ENCODE measurements around the gene PIEZO1.

The PIEZO1 gene

DNA sequence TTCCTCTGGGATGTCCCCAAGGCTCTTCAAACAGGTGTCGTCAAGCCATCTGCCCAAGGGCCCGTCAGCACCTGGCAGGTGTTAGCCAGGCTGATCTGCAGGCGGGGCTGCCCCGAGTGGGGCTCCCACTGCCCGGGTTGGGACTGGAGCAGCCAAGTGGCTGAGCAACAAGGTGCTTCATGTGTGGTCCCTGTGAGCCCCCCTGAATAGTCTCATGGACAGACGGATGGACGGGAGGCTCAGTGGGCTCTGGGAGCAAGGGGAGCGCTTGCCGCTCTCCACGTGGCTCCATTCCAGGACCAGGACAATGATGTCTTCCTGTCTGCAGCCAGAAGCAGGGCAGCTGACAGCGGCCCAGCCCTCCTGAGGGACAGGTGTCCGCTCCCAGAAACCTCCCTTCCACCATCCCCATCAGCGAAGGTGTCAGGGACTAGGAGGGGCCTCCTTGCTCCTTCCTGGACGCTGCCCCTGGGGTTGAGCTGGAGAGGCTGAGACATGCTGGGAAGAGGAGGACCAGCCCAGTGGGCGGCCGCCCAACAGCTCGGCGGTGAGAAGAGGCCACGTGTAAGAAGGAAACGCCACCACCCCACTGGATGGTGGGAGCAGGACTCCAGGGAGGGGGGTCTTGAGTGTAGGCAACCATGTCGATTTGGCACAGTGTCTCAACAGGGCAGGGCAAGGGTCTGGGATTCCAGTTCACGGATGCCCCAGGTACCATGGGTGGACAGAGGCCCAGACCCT, 108.3 kb downstream of the PIEZO1 start:
- Histone ChIP-seq H2AFZ (ENCODE audit: insufficient read depth, low read length, poor library complexity) (no peak overlapping the region), H4K12ac (ENCODE audit: low read depth, low read length) (no peak overlapping the region), H2AK5ac (ENCODE audit: low read length) (no peak overlapping the region), H2BK12ac (ENCODE audit: low read length) (no peak overlapping the region), H2BK5ac (ENCODE audit: low read depth, low read length, poor library complexity) (no peak overlapping the region), H2BK120ac (ENCODE audit: insufficient read depth, low read length, poor library complexity) (no peak overlapping the region), H3K4me3 (ENCODE audit: low read depth, low read length) (no peak overlapping the region), H3K79me1 (ENCODE audit: low read length) (no peaks in the 10 kb centered on the region), H3K4me2 (ENCODE audit: low read length) (no peak overlapping the region), H3K27ac (ENCODE audit: low read depth, low read length) (no peak overlapping the region), H3K79me2 (ENCODE audit: control insufficient read depth, insufficient read depth, low read length, poor library complexity) (no peaks in the 10 kb centered on the region), H3K9me3 (ENCODE audit: insufficient read depth, low read depth, low read length) (peaks cover 3% of the 10 kb centered on the region), H3K9ac (ENCODE audit: low read length) (no peak overlapping the region), H3K14ac (ENCODE audit: low read length) (no peak overlapping the region), H3K18ac (ENCODE audit: low read length) (no peak overlapping the region), H3K4me1 (ENCODE audit: control insufficient read depth in 1 of 2, insufficient read depth in 2 of 2, low read length in 2 of 2) (peaks cover 0 to 6% of the 10 kb centered on the region in 2 experiments), H3K23ac (ENCODE audit: low read length) (no peak overlapping the region), H3K27me3 (ENCODE audit: insufficient read depth, low read length) (no peaks in the 10 kb centered on the region), H4K91ac (ENCODE audit: low read depth, low read length) (no peak overlapping the region), H4K8ac (ENCODE audit: low read depth, low read length) (no peak overlapping the region), H3K4ac (ENCODE audit: low read depth, low read length) (no peak overlapping the region), H3K36me3 (ENCODE audit: control insufficient read depth in 1 of 2, insufficient read depth in 2 of 2, low read length in 2 of 2) (peaks cover 3 to 9% of the 10 kb centered on the region in 2 experiments)
- WGBS (ENCODE audit: extremely low coverage, insufficient coverage, insufficient read length) = no CpG with 5 or more reads among the region's 22 CpGs
- DNase-seq = no peak

- peaks cover 0 to 2% of the 10 kb centered on the region in 2 experiments for H3K4me1 ChIP-seq (ENCODE audit: control insufficient read depth in 1 of 2, insufficient read depth in 2 of 2, low read length in 2 of 2)
- peaks cover 3 to 9% of the 10 kb centered on the region in 2 experiments for H3K36me3 ChIP-seq (ENCODE audit: control insufficient read depth in 1 of 2, insufficient read depth in 2 of 2, low read length in 2 of 2)
- peaks cover 4% of the 10 kb centered on the region for H3K9me3 ChIP-seq (ENCODE audit: insufficient read depth, low read depth, low read length)
- H2AFZ ChIP-seq (ENCODE audit: insufficient read depth, low read length, poor library complexity) = no peak overlapping the region
- H3K14ac ChIP-seq (ENCODE audit: low read length) = no peak overlapping the region
- no peak overlapping the region for H2BK12ac ChIP-seq (ENCODE audit: low read length)
- H3K4me3 ChIP-seq (ENCODE audit: low read depth, low read length) = no peak overlapping the region
- no peaks in the 10 kb centered on the region for H3K27me3 ChIP-seq (ENCODE audit: insufficient read depth, low read length)
- no peaks in the 10 kb centered on the region for H3K79me2 ChIP-seq (ENCODE audit: control insufficient read depth, insufficient read depth, low read length, poor library complexity)
- no peak overlapping the region for H4K8ac ChIP-seq (ENCODE audit: low read depth, low read length)
- no peak overlapping the region for H4K12ac ChIP-seq (ENCODE audit: low read depth, low read length)
- no peak overlapping the region for H3K4ac ChIP-seq (ENCODE audit: low read depth, low read length)
- H3K4me2 ChIP-seq (ENCODE audit: low read length) = no peak overlapping the region
- H3K18ac ChIP-seq (ENCODE audit: low read length) = no peak overlapping the region
- H2BK5ac ChIP-seq (ENCODE audit: low read depth, low read length, poor library complexity) = no peak overlapping the region
- no peak overlapping the region for H3K23ac ChIP-seq (ENCODE audit: low read length)
- H2BK120ac ChIP-seq (ENCODE audit: insufficient read depth, low read length, poor library complexity) = no peak overlapping the region
- H4K91ac ChIP-seq (ENCODE audit: low read depth, low read length) = no peak overlapping the region
- H3K9ac ChIP-seq (ENCODE audit: low read length) = no peak overlapping the region
- H2AK5ac ChIP-seq (ENCODE audit: low read length) = no peak overlapping the region
- H3K79me1 ChIP-seq (ENCODE audit: low read length) = no peaks in the 10 kb centered on the region
- no peak for DNase-seq
- H3K27ac ChIP-seq (ENCODE audit: low read depth, low read length) = no peak overlapping the region
- WGBS (ENCODE audit: extremely low coverage, insufficient coverage, insufficient read length) = no CpG with 5 or more reads among the region's 19 CpGs
Observed at GRCh38 chr16:88673716-88674379, 111.2 kb downstream of the PIEZO1 start.

- WGBS (ENCODE audit: extremely low coverage, insufficient coverage, insufficient read length) = no CpG with 5 or more reads among the region's 11 CpGs
Observed at GRCh38 chr16:88672776-88673175, 112.2 kb downstream of the PIEZO1 start.

DNA sequence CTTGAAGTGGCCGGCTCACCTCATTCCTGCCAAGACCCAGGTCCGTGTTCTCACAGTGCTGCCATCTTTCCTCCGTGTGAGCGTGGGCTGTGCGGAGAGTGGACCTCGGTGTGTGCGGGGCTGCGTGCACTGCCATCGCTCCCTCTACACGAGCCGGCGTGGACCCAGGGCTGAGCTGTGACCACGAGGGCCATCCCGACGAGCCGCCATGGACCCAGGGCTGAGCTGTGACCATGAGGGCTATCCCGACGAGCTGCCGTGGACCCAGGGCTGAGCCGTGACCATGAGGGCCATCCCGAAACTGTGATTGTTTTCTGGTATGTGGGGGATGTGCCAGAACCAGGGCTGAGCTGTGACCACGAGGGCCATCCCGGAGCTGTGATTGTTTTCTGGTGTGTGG, 113.2 kb downstream of the PIEZO1 start:
- H3K36me3 ChIP-seq (ENCODE audit: control insufficient read depth in 1 of 2, insufficient read depth in 2 of 2, low read length in 2 of 2) = peaks cover 6 to 14% of the 10 kb centered on the region in 2 experiments
- H4K8ac ChIP-seq (ENCODE audit: low read depth, low read length) = no peak overlapping the region
- no peak overlapping the region for H3K23ac ChIP-seq (ENCODE audit: low read length)
- H3K4me2 ChIP-seq (ENCODE audit: low read length) = no peak overlapping the region
- H3K79me2 ChIP-seq (ENCODE audit: control insufficient read depth, insufficient read depth, low read length, poor library complexity) = no peaks in the 10 kb centered on the region
- H4K91ac ChIP-seq (ENCODE audit: low read depth, low read length) = no peak overlapping the region
- H3K27me3 ChIP-seq (ENCODE audit: insufficient read depth, low read length) = no peaks in the 10 kb centered on the region
- no peak overlapping the region for H3K4me3 ChIP-seq (ENCODE audit: low read depth, low read length)
- no peak overlapping the region for H2AFZ ChIP-seq (ENCODE audit: insufficient read depth, low read length, poor library complexity)
- no peak overlapping the region for H3K27ac ChIP-seq (ENCODE audit: low read depth, low read length)
- no CpG with 5 or more reads among the region's 23 CpGs for WGBS (ENCODE audit: extremely low coverage, insufficient coverage, insufficient read length)
- no peaks in the 10 kb centered on the region for H3K79me1 ChIP-seq (ENCODE audit: low read length)
- H2BK12ac ChIP-seq (ENCODE audit: low read length) = no peak overlapping the region
- H3K14ac ChIP-seq (ENCODE audit: low read length) = no peak overlapping the region
- peak overlapping the region; percentile 11 for H2AK5ac ChIP-seq (ENCODE audit: low read length)
- H4K12ac ChIP-seq (ENCODE audit: low read depth, low read length) = no peak overlapping the region
- peaks cover 3 to 5% of the 10 kb centered on the region in 2 experiments for H3K4me1 ChIP-seq (ENCODE audit: control insufficient read depth in 1 of 2, insufficient read depth in 2 of 2, low read length in 2 of 2)
- DNase-seq = no peak
- H2BK120ac ChIP-seq (ENCODE audit: insufficient read depth, low read length, poor library complexity) = no peak overlapping the region
- H3K18ac ChIP-seq (ENCODE audit: low read length) = no peak overlapping the region
- H3K9me3 ChIP-seq (ENCODE audit: insufficient read depth, low read depth, low read length) = peaks cover 4% of the 10 kb centered on the region
- no peak overlapping the region for H3K9ac ChIP-seq (ENCODE audit: low read length)
- no peak overlapping the region for H2BK5ac ChIP-seq (ENCODE audit: low read depth, low read length, poor library complexity)
- H3K4ac ChIP-seq (ENCODE audit: low read depth, low read length) = no peak overlapping the region

More at GRCh38 chr16:88672776-88673175, 112.2 kb downstream of the PIEZO1 start:
- Histone ChIP-seq H3K36me3 (ENCODE audit: control insufficient read depth in 1 of 2, insufficient read depth in 2 of 2, low read length in 2 of 2) (peaks cover 6 to 14% of the 10 kb centered on the region in 2 experiments), H3K18ac (ENCODE audit: low read length) (no peak overlapping the region), H3K14ac (ENCODE audit: low read length) (no peak overlapping the region), H2BK5ac (ENCODE audit: low read depth, low read length, poor library complexity) (no peak overlapping the region), H2AK5ac (ENCODE audit: low read length) (no peak overlapping the region), H4K12ac (ENCODE audit: low read depth, low read length) (no peak overlapping the region), H2AFZ (ENCODE audit: insufficient read depth, low read length, poor library complexity) (no peak overlapping the region), H2BK12ac (ENCODE audit: low read length) (no peak overlapping the region), H3K4me2 (ENCODE audit: low read length) (no peak overlapping the region), H3K4me1 (ENCODE audit: control insufficient read depth in 1 of 2, insufficient read depth in 2 of 2, low read length in 2 of 2) (no peaks in the 10 kb centered on the region), H3K9ac (ENCODE audit: low read length) (no peak overlapping the region), H4K8ac (ENCODE audit: low read depth, low read length) (no peak overlapping the region), H3K79me2 (ENCODE audit: control insufficient read depth, insufficient read depth, low read length, poor library complexity) (no peaks in the 10 kb centered on the region), H3K79me1 (ENCODE audit: low read length) (no peaks in the 10 kb centered on the region), H3K27ac (ENCODE audit: low read depth, low read length) (no peak overlapping the region), H3K4ac (ENCODE audit: low read depth, low read length) (no peak overlapping the region), H3K27me3 (ENCODE audit: insufficient read depth, low read length) (no peaks in the 10 kb centered on the region), H2BK120ac (ENCODE audit: insufficient read depth, low read length, poor library complexity) (no peak overlapping the region), H3K23ac (ENCODE audit: low read length) (no peak overlapping the region), H3K4me3 (ENCODE audit: low read depth, low read length) (no peak overlapping the region), H3K9me3 (ENCODE audit: insufficient read depth, low read depth, low read length) (peaks cover 4% of the 10 kb centered on the region), H4K91ac (ENCODE audit: low read depth, low read length) (no peak overlapping the region)
- DNase-seq = no peak

All from trophoblast cell (in vitro differentiated cells and primary cell).